ENCODE results near the gene TBC1D2B.
"Not testable (repeated sequence)": the region's sequence is repeated elsewhere in the genome, so short reads cannot be mapped to it uniquely, and the experiment has no call there.

The TBC1D2B gene

DNA sequence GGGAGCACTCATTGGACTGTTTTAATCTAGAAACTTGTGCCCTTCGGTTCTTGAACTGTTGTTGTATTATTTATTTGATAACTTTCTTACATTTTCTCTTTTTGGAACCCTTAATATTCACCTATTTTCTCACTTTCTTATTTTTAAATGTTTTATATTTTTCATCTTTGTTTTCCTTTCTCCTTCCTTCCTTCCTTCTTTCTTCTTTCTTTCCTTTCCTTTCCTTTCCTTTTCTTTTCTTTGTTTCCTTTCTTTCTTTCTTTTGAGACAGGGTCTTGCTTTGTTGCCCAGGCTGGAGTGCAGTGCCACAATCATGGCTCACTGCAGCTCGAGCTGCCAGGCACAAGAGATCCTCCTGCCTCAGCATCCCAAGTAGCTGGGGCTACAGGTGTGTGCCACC lies 108.5 kb downstream of the TBC1D2B start:
- DNase-seq, result no peak

DNA sequence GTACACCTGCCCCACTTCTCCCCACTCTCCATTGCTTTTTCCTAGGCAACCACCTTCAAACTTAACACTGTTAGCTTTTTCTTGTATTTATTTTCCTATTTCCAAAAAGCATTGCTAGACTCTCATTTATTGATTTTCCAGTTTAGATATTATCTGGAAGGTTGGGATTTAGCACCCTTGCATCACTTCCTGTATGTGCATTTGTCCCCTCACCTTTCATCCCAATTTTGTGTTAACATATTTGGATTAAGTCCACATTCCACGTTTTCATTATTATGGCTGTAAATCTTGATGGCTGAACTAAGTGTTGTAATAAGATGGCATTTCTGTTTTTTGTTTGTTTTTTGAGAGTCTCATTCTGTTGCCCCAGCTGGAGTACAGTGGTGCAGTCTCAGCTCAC lies 109.7 kb downstream of the TBC1D2B start:
- no peak for DNase-seq

DNA sequence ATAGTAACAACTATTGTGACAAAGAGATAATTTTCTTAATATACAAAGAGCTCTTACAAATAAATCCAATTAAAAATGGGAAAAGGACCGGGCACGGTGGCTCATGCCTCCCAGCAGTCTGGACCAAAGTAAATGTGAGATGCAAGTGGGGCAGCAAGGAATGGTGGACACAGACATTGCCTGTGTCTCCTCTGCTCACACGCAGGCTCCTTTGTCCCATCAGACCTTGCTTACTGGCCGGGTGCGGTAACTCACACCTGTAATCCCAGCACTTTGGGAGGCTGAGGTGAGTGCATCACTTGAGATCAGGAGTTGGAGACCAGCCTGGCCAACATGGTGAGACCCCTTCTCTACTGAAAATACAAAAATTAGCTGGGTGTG lies 110.3 kb downstream of the TBC1D2B start:
- not testable (repeated sequence) for DNase-seq

DNA sequence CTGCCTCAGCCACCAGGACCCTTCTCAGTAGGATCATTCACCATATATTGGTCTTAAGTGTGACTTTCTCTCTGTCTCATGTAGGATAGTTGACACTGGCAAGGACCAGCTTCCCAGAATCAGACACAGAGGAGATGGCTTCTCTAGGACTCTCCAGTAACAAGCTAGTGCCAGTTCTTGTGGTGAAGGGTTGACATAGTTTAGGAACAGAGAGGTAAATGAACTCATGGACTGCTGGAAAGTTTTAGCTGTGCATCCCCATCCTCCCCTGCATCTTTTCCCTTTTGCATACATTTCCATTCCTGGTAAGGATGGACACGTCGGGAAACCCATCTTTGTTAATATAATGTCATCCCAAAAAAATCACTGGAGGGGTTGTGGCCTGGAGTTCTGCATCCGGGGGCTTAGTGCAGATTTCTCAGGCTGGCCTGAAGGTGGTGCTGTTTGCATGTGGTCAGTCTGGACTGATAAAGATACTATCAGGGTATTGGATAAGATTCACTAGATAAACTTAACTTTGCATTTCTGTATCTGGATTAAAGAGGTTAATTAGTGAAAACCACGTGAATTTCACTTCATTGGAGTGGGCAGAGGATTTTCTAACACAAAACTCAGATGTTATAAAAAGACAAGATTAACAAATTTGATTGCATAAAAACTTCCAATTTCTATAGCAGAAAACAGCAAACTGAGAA lies 110.8 kb downstream of the TBC1D2B start:
- peak; percentile 59 for DNase-seq

DNA sequence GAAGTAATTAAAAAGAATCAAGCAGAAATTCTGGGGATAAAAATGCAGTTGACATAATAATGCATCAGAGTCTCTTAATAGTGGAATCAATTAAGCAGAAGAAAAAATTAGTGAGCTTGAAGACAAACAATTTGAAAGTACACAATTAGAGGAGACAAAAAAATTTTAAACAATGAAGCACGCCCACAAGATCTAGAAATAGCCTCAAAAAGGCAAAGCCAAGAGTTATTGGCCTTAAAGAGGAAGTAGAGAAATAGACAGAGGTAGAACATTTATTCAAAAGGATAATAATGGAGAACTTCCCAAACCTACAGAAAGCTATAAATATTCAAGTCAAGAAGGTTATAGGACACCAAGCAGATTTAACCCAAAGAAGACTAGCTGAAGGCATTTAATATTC lies 113.3 kb downstream of the TBC1D2B start:
- DNase-seq, result no peak

DNA sequence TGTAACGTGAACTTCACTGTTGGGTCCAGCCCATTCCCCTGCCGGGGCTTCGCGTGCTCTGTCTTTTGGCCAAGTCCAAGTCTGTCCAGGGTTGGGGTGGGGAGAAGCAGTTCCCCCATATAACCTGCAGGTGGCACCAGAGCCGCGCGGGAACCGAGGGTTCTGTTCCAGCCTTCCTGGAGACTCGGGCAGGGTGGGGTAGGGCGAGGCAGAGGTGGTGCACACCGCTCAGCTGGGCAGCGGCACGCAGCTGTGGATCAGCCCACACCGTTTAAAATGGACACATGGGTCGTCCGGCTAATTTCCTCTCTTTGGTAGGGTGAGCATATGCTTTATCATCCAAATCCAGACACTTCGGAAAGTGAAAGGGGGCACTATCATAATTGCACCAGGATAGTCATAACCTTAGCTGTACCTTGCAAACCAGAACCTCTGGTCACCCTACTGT lies 118.1 kb downstream of the TBC1D2B start:
- DNase-seq, result peak; percentile 84

DNA sequence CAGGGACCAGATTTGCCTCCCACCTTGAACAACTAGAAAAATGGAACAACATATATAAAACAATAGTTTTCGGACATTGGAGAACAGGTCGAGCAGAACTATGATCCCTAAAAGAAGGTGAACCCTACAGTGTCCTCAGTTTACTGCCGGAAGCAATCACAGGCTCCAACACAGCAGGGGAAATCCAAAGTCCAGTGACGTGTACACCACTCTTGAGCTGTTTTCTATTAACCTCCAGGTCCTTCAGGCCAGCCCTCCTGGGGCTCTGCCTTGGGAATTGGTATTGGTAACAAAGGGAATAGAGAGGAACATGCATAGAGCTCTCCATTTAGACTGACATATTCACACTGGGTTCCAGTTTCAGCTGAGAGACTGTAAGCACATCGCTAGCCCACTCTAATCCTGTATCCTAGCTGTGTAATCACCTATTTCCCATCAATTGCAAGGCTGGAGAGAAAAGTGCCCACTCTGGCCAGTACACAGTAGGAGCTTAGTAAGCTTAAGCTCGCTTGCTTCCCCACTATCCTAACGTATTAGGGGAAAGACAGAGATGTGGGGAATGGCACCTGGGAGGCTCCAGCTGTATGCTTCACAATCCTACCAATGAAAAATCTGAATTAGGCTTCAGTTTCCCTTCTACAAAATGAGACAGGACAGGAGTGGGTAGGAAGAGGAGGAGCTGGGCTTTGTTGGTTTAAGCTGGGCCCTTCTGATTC lies 118.6 kb downstream of the TBC1D2B start:
- not testable (repeated sequence) for DNase-seq

DNA sequence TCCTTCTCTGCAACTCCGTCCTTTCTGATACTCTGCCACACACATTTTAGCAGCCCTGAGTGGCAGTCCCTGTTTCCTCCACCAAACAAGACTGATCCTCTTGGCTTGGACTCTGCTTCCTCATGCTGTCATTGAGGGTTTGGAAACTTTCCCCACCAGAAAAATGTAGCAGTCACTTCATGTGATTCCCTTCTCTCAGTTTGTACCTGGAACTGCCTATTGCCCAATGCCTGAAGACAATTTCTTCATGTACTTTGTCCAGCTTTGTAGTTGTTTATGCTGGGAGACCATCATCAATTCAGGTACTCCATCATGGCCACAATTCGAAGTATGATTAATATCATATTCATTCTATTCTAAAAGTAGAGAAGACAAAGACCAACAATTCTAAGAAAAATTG lies 119.5 kb downstream of the TBC1D2B start:
- DNase-seq, result not testable (repeated sequence)

DNA sequence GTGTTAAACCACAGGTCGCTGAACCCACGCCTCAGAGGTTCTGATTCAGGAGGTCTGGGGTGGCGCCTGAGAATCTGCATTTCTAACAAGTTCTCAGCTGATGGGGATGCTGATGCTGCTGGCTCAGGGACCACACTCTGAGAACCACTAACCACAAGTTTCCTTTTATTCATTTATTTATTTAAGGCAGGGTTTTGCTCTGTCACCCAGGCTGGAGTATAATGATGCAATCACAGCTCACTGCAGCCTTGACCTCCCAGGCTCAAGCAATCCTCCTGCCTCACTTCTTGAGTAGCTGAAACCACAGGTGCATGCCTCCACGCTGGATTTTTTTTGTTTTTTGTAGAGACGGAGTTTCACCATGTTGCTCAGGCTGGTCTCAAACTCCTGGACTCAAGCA lies 123.6 kb downstream of the TBC1D2B start:
- peak; percentile 89 for DNase-seq

DNA sequence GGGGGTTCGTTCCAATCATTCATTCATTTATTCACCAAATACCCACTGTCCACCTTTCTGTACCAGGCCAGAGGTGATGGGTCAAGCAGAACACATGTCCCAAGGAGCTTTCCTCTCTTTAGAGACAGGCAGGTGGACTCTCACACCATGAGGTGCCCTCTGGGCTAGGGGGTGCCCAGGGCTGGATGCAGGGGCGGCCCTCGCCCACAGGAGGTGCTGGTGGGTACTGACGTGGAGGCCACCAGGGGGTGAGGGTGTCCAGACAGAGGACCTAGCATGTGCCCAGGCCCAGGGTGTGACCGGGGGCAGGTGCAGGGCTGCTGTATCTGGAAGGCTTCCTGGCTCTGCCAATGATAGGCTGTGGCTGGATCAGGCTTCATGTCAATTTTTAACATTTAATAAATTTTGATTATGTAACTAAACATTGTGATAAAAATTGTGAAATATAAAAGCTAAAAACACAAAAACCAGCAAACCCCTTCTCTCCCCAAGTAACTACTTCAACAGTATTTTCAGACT lies 124.5 kb downstream of the TBC1D2B start:
- not testable (repeated sequence) for DNase-seq

DNA sequence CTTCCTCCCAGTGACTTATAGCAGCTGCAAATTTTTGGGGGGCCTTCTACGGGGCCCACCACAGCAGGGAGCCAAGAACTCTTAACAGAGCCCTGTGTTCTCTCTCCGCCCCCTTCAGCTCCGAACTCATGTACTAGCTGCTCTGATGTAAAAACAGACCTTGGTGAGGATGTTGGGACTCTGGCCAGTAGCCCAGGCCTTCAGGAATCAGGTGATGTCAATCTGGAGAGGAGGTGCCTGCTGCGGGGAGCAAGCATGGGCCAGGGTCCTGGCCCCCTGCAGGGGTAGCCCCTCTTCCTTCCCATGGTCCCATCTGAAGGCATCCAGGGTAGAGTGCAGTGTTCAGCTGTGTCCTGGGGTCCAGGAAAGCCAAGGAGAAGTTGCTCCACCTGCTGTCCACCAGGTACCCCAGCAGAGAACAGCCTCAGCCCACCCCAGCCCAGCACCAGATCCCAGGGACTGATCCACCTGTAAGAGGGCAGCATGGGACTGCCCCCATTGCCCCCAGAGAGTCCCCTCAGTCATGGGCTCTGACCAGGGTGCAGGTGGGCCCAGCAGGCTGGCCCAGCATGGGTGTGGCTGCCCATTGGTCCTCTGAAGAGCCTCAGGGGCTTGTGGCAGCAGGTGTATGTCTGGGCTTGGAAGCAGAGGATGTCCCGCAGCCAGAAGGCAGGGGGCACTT lies 126.3 kb downstream of the TBC1D2B start:
- DNase-seq, result not testable (repeated sequence)

DNA sequence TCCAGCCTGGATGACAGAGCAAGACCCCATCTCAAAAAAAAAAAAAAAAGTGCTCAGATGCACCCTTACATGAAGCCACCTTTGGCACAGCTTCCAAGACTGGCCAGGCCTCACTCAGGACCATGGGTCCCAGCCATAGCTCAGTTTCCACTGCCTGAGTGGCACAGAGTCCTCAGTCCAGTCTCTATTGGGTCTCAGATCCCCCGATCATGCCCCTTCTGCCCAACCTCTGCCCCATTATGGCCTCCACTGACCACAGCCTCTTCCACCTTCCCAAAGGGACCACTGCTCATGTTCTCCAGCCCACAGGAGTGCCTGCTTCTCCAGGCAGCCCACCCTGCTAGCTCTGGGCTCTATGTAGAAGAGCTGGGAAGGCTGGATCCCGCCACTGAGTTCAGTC lies 127.0 kb downstream of the TBC1D2B start:
- not testable (repeated sequence) for DNase-seq

DNA sequence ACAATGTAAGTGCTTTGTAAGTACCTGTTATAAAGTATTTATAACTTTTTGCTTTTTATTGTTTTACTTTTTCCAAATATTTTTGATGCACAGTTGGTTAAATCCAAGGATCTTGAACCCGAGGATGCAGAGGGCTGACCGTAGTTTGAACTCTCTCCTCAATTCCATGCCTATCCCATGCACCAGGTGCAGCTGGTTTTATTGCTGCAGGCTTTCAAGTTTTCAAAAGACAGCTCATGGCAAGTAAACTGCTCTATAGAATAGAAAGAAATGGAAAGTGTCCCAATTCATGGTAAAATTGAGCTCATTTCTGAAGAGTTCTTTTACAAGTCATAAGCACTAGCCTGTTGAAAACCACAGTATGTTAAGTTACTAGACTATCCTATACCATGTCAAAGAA lies 131.9 kb downstream of the TBC1D2B start:
- no peak for DNase-seq
